Psoas muscle (tissue), 8 donors: ENCODE measurements around the gene CCT5. TPM values are rescaled to one million over a fixed set of nuclear protein-coding genes. Genes with fewer than 3 reads are reported as not detected.

Source experiments
- ATAC-seq, 4 donors: fragments of 200-7000 bp; cut with Tn5 transposase; one replicate each; pipeline ENCODE4 v1.9.1; 2020; ENCODE audit warnings: moderate library complexity in 3 of 4, mild to moderate bottlenecking in 2 of 4
- DNase-seq, 2 donors: peaks; one replicate each; pipeline ENCODE4 v3.0.0-alpha.2; 2020
- H3K27ac ChIP-seq: fragments of 200-600 bp; one replicate; pipeline ENCODE4 v1.8.0; 2022
- H3K27me3 ChIP-seq, 3 donors: fragments of 200-600 bp in 1 of 3; one replicate each; pipeline versions ENCODE4 v1.6.1 to v1.8.0; 2013 to 2022; ENCODE audit warnings: low read length in 2 of 3, mild to moderate bottlenecking in 2 of 3, moderate library complexity in 1 of 3; ENCODE audit not compliant: insufficient read depth in 3 of 3
- H3K36me3 ChIP-seq, 2 donors: fragments of 200-600 bp in 1 of 2; one replicate each; pipeline versions ENCODE4 v1.6.1 to v1.8.0; 2013 to 2022; ENCODE audit warnings: low read depth in 1 of 2, mild to moderate bottlenecking in 1 of 2, moderate library complexity in 1 of 2; ENCODE audit not compliant: insufficient read depth in 1 of 2
- H3K4me1 ChIP-seq: fragments of 200-600 bp; one replicate; pipeline ENCODE4 v1.8.0; 2022
- H3K4me3 ChIP-seq: fragments of 200-600 bp; one replicate; pipeline ENCODE4 v1.8.0; 2022; ENCODE audit warnings: mild to moderate bottlenecking
- H3K9me3 ChIP-seq: fragments of 200-600 bp; one replicate; pipeline ENCODE4 v1.8.0; 2022
- WGBS, 3 donors: extraction: QIAGEN DNeasy Blood & Tissue Kit; methylation state at CpG; one replicate each; pipeline versions ENCODE4 v1.1.6 to v1.1.7; 2013; 5-methylcytosine and 5-hydroxymethylcytosine counted together
- intact Hi-C, 2 donors: fragments of 100-400 bp; cut with DNase I; formaldehyde crosslinking; loops; one replicate each; pipeline versions ENCODE4 v1.11.0 to v1.14.2; 2022
- polyA plus RNA-seq, 3 donors: library from polyadenylated mRNA; stranded (reverse); fragments of 200-250 nt; gene quantifications; one replicate each; pipeline ENCODE4 v1.2.3, GENCODE V29; 2013
- total RNA-seq, 4 donors: library from RNA; stranded (reverse); fragmentation: NEBNext Ultra II Directional in 2 of 4; extraction: Animal tissue kit (Norgen Biotek cat#: 25700) in 2 of 4; gene quantifications; one replicate each; pipeline versions ENCODE4 v1.2.1 to v1.2.4, GENCODE V29; 2021 to 2023
- TF ChIP-seq, protein P1 (sequence below): fragments of 200-600 bp; IDR thresholded peaks from one replicate; pipeline ENCODE4 v1.8.0; 2022; ENCODE audit warnings: antibody characterized with exemption
- donor health status: healthy with polysubstance abuse.
- donor health status: DM: no; HTN: no; CAD: no; lungs with moderate emphysema.
- donor health status: Bipolar disorder and iron deficiency.
- donor health status: healthy.
- donor health status: DM: yes; HTN: yes; CAD: no.
- donor health status: DM: no; HTN: no; CAD: no.
- donor health status: DM: no; HTN: no; CAD: no.
- donor health status: DM: yes; HTN: yes; CAD: no.

CCT5 gene
- total and polyA plus RNA-seq, 7 donors, result 150 to 454 (median 209) TPM

DNA sequence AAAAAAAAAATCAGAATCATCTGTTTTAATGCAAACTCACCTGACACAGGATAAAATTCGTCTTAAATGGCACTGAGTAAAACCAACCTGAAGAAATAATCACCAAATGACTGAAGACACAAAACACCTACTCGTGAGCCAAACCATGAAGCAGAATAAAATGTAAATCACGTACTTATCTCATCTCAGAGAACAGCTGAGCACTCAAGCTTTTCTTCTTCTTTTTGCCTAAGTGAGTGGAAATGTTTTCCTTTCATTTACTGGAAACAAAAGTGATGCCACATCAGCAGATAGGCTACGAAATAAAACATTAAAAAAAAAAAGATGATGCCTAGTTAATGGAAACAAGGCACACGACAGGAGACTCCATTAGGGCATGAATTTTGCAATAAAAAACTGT, 36.8 kb upstream of the CCT5 start:
- H3K9me3 ChIP-seq, result no peaks in the 10 kb centered on the region
- no peak for ATAC-seq
- no peaks in the 10 kb centered on the region for H3K4me1 ChIP-seq
- H3K36me3 ChIP-seq, result peaks cover 0 to 6% of the 10 kb centered on the region in 2 donors
- TF ChIP-seq, protein P1, sequence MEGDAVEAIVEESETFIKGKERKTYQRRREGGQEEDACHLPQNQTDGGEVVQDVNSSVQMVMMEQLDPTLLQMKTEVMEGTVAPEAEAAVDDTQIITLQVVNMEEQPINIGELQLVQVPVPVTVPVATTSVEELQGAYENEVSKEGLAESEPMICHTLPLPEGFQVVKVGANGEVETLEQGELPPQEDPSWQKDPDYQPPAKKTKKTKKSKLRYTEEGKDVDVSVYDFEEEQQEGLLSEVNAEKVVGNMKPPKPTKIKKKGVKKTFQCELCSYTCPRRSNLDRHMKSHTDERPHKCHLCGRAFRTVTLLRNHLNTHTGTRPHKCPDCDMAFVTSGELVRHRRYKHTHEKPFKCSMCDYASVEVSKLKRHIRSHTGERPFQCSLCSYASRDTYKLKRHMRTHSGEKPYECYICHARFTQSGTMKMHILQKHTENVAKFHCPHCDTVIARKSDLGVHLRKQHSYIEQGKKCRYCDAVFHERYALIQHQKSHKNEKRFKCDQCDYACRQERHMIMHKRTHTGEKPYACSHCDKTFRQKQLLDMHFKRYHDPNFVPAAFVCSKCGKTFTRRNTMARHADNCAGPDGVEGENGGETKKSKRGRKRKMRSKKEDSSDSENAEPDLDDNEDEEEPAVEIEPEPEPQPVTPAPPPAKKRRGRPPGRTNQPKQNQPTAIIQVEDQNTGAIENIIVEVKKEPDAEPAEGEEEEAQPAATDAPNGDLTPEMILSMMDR, result no peak
- WGBS, 3 donors, result 85 to 92% (median 86%) methylated on average over 5 of the region's 5 CpGs
- H3K27me3 ChIP-seq, result no peaks in the 10 kb centered on the region
- DNase-seq, result no peak
- intact Hi-C loops, result no loop called here
- H3K27ac ChIP-seq, result no peak overlapping the region
- H3K4me3 ChIP-seq, result no peak overlapping the region

DNA sequence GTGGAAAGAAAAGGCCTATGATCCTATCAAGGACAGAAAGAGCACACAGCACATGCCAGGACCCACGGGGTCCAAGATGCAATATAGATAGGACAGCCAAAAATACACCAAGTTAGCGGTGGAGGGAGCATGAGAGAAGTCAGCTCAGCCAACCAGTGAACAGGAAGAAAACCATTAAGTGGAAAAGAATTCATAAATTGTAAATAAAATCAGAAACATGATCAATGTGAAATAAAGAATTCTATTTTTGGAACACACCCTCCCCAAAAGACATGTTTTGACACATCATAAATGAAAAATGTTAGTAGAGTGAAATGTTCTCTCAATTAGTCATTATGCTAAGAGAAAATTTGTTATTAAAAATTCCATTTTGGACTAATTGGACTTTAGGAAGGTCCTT, 36.0 kb upstream of the CCT5 start:
- Histone ChIP-seq H3K36me3 (peaks cover 0 to 6% of the 10 kb centered on the region in 2 donors), H3K4me3 (no peak overlapping the region), H3K9me3 (no peaks in the 10 kb centered on the region), H3K4me1 (no peaks in the 10 kb centered on the region), H3K27ac (no peak overlapping the region), H3K27me3 (no peaks in the 10 kb centered on the region)
- DNase-seq (no peak), ATAC-seq (no peak)
- 84 to 87% (median 86%) methylated on average over 2 of the region's 2 CpGs for WGBS, 3 donors
- TF ChIP-seq, protein P1, result no peak
- intact Hi-C loops, result no loop called here

DNA sequence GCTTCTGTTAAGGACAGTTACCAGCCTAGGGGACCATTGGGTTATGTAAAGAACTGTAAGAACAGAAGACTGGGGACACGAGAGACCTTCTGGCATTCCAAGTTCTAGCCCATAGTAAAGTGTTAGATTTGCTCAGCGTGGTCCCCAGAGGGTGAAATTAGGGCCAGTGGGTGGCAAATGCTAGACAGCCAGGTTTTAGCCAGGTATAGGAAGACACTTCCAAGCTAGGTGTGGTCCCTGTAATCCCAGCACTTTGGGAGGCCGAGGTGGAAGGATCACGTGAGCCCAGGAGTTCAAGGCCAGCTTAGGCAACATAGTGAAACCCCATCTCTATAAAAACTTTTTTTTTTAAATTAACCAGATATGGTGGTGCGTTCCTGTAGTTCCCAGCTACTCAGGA, 34.7 kb upstream of the CCT5 start:
- intact Hi-C loops, result no loop called here
- WGBS, 3 donors, result 81 to 88% (median 86%) methylated on average over 5 of the region's 5 CpGs
- Histone ChIP-seq H3K27me3 (no peaks in the 10 kb centered on the region), H3K9me3 (no peaks in the 10 kb centered on the region), H3K4me3 (no peak overlapping the region), H3K36me3 (peaks cover 0 to 6% of the 10 kb centered on the region in 2 donors), H3K27ac (no peak overlapping the region), H3K4me1 (no peaks in the 10 kb centered on the region)
- TF ChIP-seq, protein P1, result no peak
- ATAC-seq (no peak), DNase-seq (no peak)

DNA sequence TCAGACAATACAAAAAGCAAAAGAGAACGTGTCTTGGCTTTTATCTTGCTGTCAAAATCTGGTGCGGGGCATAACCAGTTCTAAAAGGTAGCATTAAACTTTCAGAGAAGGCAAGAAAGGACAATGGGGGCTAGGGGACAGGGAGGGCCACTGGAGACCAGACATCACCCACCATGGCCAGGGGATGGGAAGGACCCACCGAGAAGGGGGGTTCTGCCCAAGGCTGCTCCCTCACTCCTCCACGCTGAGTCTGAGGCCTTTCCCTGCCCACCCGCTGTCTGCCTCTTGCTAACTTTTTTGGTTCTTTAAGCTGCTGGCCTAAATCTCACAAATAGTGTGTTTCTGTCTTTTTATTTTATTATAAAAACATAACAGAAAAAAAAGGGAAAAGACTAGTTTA, 34.0 kb upstream of the CCT5 start:
- Histone ChIP-seq H3K9me3 (no peaks in the 10 kb centered on the region), H3K4me1 (no peaks in the 10 kb centered on the region), H3K4me3 (no peak overlapping the region), H3K36me3 (peaks cover 0 to 6% of the 10 kb centered on the region in 2 donors), H3K27me3 (no peaks in the 10 kb centered on the region), H3K27ac (no peak overlapping the region)
- ATAC-seq, result no peak
- 84 to 87% (median 85%) methylated on average over 5 of the region's 5 CpGs for WGBS, 3 donors
- intact Hi-C loops, result no loop called here
- DNase-seq, result no peak
- TF ChIP-seq, protein P1, result no peak

DNA sequence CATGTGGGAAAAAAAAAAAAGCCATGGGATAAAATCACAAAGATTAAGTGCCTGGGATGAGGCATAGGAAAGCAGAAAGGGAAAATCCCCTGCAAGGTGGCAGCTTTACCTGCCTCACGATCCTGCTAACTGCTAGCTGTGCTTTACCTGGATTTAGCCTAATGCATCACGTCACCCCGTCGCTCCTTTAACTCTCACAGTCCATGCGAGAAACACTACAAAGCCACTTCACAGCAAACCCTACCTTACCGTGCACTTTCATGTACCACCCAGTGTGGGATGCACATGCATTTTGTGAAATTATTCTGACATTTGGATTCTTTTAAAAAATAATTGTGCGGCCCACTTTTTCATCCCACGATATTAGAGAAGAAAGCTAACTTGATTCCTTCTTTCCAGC, 31.4 kb upstream of the CCT5 start:
- ATAC-seq (no peak), DNase-seq (no peak)
- Histone ChIP-seq H3K36me3 (peaks cover 0 to 12% of the 10 kb centered on the region in 2 donors), H3K9me3 (no peaks in the 10 kb centered on the region), H3K27me3 (no peaks in the 10 kb centered on the region), H3K27ac (no peak overlapping the region), H3K4me3 (no peak overlapping the region), H3K4me1 (no peaks in the 10 kb centered on the region)
- TF ChIP-seq, protein P1, result no peak
- intact Hi-C loops, result no loop called here
- WGBS, 3 donors, result 87 to 91% (median 91%) methylated on average over 8 of the region's 8 CpGs
